GM18508 (cell line): ENCODE data around the gene ATF6.
"Not testable (repeated sequence)": the region's sequence is repeated elsewhere in the genome, so short reads cannot be mapped to it uniquely, and the experiment has no call there.

ENCODE experiments used
- ATAC-seq: cut with Tn5 transposase; IDR thresholded peaks from one replicate; pipeline ENCODE4 v1.9.1; 2021; ENCODE audit warnings: moderate number of reproducible peaks; ENCODE audit not compliant: insufficient read depth, unreplicated experiment

ATF6 gene

GRCh38 chr1:161773791-161774190, 7.7 kb downstream of the ATF6 start:
- no peak for ATAC-seq

DNA sequence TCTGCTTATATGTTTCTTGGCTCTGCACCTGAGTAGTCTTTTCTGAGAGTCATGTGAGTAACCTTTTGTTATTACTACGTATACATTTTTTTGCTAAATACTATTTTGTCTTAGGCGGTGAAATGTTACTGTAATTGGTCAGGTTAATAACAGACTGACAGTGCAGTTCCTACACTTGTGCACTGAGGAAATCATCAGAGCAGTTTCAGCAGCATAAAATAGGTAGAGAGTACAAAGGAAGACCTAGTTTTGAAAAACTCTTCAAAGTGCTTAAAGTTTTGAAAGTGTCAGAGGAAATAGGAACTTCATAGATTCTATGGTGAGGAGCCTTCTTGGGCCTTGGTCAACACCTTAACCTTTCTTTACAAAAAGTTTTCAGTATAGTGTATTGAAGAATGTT, 11.1 kb downstream of the ATF6 start:
- no peak for ATAC-seq

- no peak for ATAC-seq
Observed at GRCh38 chr1:161778522-161778921, 12.4 kb downstream of the ATF6 start.

DNA sequence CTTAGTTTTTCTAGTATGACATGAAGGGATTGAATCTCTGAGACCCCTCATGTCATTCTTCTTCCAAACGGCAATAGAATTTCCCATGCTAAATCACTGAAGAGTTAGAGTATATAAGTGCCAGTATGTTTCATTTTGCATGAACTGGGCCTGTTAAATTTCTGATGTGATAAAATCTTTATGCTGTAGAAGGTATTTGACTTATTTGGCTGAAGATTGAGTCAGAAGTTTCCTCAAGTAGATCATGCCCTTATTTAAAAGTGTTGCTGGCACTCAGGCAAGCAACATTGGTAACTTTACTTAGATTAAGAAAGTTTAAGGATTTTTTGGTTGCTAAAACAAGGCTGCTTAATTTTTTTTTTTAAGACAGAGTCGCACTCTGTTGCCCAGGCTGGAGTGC, 13.3 kb downstream of the ATF6 start:
- no peak for ATAC-seq

DNA sequence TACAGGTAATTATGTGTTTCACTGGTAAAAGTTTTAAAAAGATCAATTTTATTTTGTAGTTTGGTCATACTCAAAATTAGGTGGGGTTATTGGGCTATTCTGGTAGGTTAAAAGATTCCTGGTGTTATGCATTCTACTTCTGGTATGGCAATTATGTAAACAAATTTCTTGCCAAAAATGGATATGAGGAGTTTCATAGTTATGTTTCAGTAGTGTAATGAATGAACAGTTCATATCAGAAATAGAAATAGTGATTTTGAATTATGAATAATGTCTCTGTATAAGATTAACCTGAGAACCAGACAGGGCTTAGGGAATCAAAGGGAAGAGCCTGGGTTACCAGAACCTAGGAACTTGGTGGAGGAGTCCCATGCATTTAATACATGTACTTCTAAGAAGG, 15.9 kb downstream of the ATF6 start:
- ATAC-seq, result no peak

GRCh38 chr1:161782886-161783285, 16.8 kb downstream of the ATF6 start:
- ATAC-seq, result no peak

DNA sequence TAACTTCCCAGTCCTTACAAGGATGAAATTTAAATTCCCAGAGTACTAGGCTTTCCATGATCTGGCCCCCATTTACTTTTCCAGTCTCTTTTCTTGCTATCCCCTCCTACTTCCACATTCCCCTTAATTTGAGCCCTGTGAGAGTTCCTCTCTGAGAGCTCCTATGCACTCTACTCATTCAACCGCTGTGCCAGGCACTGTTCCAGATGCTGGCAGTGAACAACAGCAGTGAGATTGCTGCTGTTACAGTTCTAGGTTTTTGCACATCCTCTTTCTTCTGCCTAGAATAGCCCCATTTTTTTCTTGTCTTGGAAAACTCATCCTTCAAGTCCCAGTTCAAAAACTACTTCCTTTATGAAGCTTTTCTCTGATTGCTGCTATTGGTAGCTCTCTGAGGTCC, 18.8 kb downstream of the ATF6 start:
- ATAC-seq, result no peak

GRCh38 chr1:161787355-161787754, 21.2 kb downstream of the ATF6 start:
- ATAC-seq, result no peak

DNA sequence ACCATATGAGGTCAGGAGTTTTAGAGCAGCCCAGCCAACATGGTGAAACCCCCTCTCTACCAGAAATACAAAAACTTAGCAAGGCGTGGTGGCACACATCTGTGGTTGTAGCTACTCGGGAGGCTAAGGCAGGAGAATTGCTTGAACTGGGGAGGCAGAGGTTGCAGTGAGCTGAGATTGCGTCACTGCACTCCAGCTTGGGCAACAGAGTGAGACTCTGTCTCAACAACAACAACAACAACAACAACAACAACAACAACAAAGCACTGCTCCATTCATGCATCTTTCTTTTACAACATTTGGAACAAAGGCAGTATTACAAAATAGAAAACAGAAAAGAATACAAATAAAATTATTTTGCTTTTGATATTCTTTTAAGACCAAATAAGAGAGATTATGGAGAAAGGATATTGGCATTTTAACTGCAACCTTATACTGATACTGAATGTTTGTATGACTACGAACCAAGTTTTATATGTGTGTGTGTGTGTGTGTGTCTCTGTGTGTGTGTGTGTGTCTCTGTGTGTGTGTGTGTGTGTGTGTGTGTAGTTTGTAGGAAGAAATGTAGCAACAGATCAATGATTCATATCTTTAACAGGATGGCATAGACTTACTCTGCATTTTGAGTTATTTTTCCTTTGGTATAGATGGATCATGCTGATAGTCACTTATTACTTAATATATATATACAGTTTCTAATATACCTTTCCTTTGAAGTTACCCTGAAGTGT, 24.6 kb downstream of the ATF6 start:
- ATAC-seq, result no peak

DNA sequence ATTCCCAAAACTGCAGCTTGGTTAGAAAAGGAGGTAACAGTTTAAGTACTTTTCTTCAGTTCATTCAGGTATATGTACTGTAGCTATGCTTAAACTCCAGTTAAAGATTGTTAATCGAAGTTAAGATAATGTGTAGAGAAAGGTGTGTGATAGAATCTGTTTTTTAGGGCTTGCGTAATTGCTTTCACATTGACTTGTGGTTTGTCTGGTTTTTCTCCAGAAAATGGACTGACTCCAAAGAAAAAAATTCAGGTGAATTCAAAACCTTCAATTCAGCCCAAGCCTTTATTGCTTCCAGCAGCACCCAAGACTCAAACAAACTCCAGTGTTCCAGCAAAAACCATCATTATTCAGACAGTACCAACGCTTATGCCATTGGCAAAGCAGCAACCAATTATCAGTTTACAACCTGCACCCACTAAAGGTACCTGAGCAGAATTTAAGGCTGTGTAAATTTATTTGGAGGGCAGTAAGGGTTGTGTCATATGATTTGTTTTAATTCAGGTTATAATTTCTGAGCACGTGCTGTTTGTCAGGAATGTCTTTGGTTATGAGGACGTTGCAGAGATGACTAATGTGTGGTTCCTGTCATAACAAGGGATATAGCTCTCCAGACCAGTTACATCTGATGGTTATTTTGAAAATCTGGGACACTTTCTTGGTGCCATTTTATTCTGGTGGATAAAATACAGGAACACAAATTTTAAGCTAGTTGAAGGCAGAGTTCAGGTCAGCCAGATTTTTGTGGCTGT, 26.0 kb downstream of the ATF6 start:
- no peak for ATAC-seq

- peak; percentile 83 for ATAC-seq
Observed at GRCh38 chr1:161792740-161793139, 26.6 kb downstream of the ATF6 start.

DNA sequence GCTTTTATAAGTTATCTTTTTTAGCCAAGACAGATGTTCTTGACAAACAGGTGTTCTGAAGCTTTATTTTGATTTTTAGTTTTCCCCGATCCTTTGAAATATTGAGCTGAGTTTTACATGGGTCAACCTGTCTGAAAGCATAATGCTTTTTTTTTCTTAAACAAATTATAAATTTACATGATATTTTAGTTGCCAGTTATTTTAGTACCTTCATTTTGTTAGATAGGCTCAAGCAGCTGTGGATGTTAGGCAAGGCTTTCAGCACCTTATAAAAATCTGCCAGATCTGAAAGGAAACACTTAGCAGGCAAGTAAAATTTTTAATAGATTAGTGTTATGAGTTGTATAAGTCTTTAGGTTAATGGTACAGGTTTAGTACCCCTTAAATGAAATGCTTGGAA, 33.7 kb downstream of the ATF6 start:
- ATAC-seq, result no peak

- ATAC-seq, result no peak
Observed at GRCh38 chr1:161801955-161802354, 35.8 kb downstream of the ATF6 start.

GRCh38 chr1:161803181-161803580, 37.1 kb downstream of the ATF6 start:
- ATAC-seq, result no peak

GRCh38 chr1:161805399-161806197, 39.5 kb downstream of the ATF6 start:
- no peak for ATAC-seq

- ATAC-seq, result not testable (repeated sequence)
Observed at GRCh38 chr1:161809202-161809601, 43.1 kb downstream of the ATF6 start.

DNA sequence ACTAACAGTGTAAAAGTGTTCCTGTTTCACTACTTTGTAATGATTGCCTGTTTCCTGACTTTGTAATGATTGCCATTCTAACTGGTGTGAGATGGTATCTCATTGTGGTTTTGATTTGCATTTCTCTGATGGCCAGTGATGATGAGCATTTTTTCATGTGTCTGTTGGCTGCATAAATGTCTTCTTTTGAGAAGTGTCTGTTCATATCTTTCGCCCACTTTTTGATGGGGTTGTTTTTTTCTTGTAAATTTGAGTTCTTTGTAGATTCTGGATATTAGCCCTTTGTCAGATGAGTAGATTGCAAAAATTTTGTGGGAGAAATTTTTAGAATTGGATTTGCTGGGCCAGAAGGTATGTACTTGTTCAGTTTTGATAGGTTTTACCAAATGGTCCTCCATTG, 43.5 kb downstream of the ATF6 start:
- ATAC-seq, result not testable (repeated sequence)

- no peak for ATAC-seq
Observed at GRCh38 chr1:161810780-161811179, 44.7 kb downstream of the ATF6 start.

DNA sequence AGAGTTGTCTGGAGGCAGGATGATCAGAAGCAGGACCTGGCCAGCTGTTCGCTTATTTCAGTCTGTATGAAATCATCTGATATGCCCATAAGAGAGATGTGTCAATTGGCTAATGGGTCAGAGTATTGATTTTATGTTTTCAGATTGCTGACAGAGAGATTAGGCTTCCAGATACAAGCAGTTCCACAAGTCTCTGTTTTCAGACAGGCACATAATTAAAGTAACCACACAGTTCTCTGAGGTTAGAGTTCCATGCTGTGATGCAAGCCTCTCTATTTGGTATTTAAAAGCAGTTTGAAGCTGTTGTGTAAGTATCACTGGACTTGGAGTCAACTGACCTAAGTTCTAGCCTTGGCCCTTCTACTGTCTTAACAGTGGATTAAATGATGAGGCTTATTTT, 50.1 kb downstream of the ATF6 start:
- no peak for ATAC-seq

DNA sequence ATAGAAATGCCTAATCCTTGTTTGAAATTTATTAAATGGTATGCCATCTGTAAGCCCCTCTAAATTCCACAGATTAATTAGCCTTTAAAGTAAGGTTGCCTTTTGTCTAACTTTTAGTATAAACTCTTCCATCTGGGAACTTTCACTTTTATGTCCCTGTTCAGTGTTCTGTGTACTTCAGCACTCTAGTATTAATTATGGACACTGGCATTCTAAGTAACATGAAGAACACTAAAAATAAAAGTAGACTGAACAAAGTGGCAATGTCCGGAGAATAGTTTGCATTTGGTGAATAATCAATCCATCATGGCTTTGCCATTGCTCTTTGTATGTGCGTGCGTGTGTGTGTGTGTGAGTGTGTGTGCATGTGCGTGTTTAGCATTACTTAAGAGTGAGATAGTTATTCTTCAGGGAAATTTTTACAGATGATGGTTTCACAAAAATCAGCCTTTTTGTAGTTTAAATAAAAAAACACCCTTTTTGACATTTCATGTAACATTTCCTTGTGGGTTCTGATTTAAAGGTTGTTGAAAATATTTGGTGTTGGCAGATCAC, 51.1 kb downstream of the ATF6 start:
- ATAC-seq, result no peak

- ATAC-seq, result no peak
Observed at GRCh38 chr1:161820914-161821313, 54.8 kb downstream of the ATF6 start.
